K562 (cell line): ENCODE results near the gene PTPN18. TPM values are rescaled to one million over a fixed set of nuclear protein-coding genes. Genes with fewer than 3 reads are reported as not detected.

Experiments used
- ARID1B ChIP-seq: fragments of 450-650 bp; IDR thresholded peaks from 2 replicates; pipeline ENCODE4 v1.6.1; 2016; ENCODE audit warnings: antibody characterized with exemption, mild to moderate bottlenecking, inconsistent platforms
- CREB3 ChIP-seq: fragments of 450-650 bp; conservative IDR thresholded peaks from 2 replicates; pipeline ENCODE4 v1.6.1; 2016; ENCODE audit warnings: missing genetic modification characterization, low read depth, mild to moderate bottlenecking, missing compliant biosample characterization, moderate library complexity
- CREBBP ChIP-seq: IDR thresholded peaks from one replicate; pipeline ENCODE4 v1.6.1; 2012; ENCODE audit warnings: low read depth, mild to moderate bottlenecking, control low read depth, inconsistent platforms, low read length
- FOXM1 ChIP-seq, 2 experiments: fragments of 450-650 bp in 1 of 2; sonication (generic) in 1 of 2; formaldehyde crosslinking in 1 of 2; IDR thresholded peaks; 2 replicates each; pipeline versions ENCODE4 v1.6.1 to v1.9.0; 2017 to 2022; ENCODE audit warnings: low read depth in 2 of 2, mild to moderate bottlenecking in 2 of 2, missing genetic modification reagents in 1 of 2, moderate library complexity in 1 of 2
- GABPA ChIP-seq: fragments of 200-800 bp; sonication (Bioruptor generic); conservative IDR thresholded peaks from 2 replicates; pipeline ENCODE4 v1.6.1; 2016; ENCODE audit warnings: low read depth, missing genetic modification characterization, missing compliant biosample characterization
- GTF2F1 ChIP-seq: IDR thresholded peaks from 2 replicates; pipeline ENCODE4 v1.6.1; 2011; ENCODE audit warnings: low read depth, low read length, improper control_type of control experiment
- ILF3 ChIP-seq: fragments of 450-650 bp; IDR thresholded peaks from 2 replicates; pipeline ENCODE4 v1.6.1; 2018; ENCODE audit warnings: antibody characterized with exemption, mild to moderate bottlenecking, moderate library complexity, borderline replicate concordance
- JUN ChIP-seq, 2 experiments: sonication (generic) in 1 of 2; formaldehyde crosslinking in 1 of 2; IDR thresholded peaks; 2 replicates each; pipeline versions ENCODE4 v1.6.1 to v1.8.0; 2012 to 2022; ENCODE audit warnings: borderline replicate concordance in 2 of 2, mild to moderate bottlenecking in 2 of 2, improper control_type of control experiment in 1 of 2, low read depth in 1 of 2, low read length in 1 of 2, missing genetic modification reagents in 1 of 2
- NFATC3 ChIP-seq: fragments of 450-650 bp; IDR thresholded peaks from 2 replicates; pipeline ENCODE4 v1.6.1; 2017; ENCODE audit warnings: mild to moderate bottlenecking
- PREB ChIP-seq: sonication (generic); formaldehyde crosslinking; IDR thresholded peaks from 2 replicates; pipeline ENCODE4 v1.8.1; 2023; ENCODE audit warnings: mild to moderate bottlenecking, missing genetic modification reagents
- PTTG1 ChIP-seq: fragments of 450-650 bp; IDR thresholded peaks from 2 replicates; pipeline ENCODE4 v1.6.1; 2016; ENCODE audit warnings: low read depth, mild to moderate bottlenecking, missing genetic modification characterization, missing compliant biosample characterization
- RBM22 ChIP-seq: fragments of 200-400 bp; formaldehyde crosslinking; IDR thresholded peaks from 2 replicates; pipeline ENCODE4 v1.6.1; 2018; ENCODE audit warnings: low read length, low read depth; ENCODE audit not compliant: poor library complexity, severe bottlenecking
- SMAD3 ChIP-seq: fragments of 450-650 bp; formaldehyde crosslinking; conservative IDR thresholded peaks from 2 replicates; pipeline ENCODE4 v1.4.0; 2020; ENCODE audit warnings: mild to moderate bottlenecking
- ZBTB43 ChIP-seq: sonication (generic); formaldehyde crosslinking; IDR thresholded peaks from 2 replicates; pipeline ENCODE4 v1.8.0; 2023; ENCODE audit warnings: mild to moderate bottlenecking, missing genetic modification reagents
- ZMIZ1 ChIP-seq, 2 experiments: fragments of 150-350 bp in 1 of 2; IDR thresholded peaks; 2 replicates each; pipeline ENCODE4 v1.6.1; 2012 to 2016; ENCODE audit warnings: low read depth in 2 of 2, low read length in 2 of 2, mild to moderate bottlenecking in 1 of 2, moderate library complexity in 1 of 2
- polyA plus RNA-seq, 8 experiments: library from polyadenylated mRNA; depleted of rRNA in 4 of 8; stranded (reverse) in 5 of 8; unstranded in 3 of 8; fragments of >200 nt; fragmentation: Nextera tagmentation in 2 of 8; fragmentation: Illumina TruSeq in 1 of 8; extraction: Ambion mirVana in 2 of 8; extraction: Trizol in 1 of 8; gene quantifications; 2 replicates each; pipeline versions ENCODE4 v1.2.1 to v1.2.3, GENCODE V29; 2011 to 2014; ENCODE audit warnings: inconsistent platforms in 1 of 8, missing spikeins in 1 of 8
- total RNA-seq, 7 experiments: library from RNA; depleted of rRNA in 6 of 7; stranded (reverse); fragments of >200 nt in 6 of 7; fragmentation: Illumina TruSeq in 2 of 7; extraction: Trizol in 2 of 7; gene quantifications; 2 replicates each; pipeline versions ENCODE4 v1.2.1 to v1.2.3, GENCODE V29; 2011 to 2021; ENCODE audit warnings: low replicate concordance in 1 of 7
- TF ChIP-seq, protein P1 (sequence below): fragments of 450-650 bp; IDR thresholded peaks from 2 replicates; pipeline ENCODE4 v1.6.1; 2017; ENCODE audit warnings: antibody characterized with exemption

PTPN18 gene
- total and polyA plus RNA-seq, 9 of the 15 experiments (the other 6 are each of a cell fraction or from before 2014, with no cell fraction given), result 11.6 to 90.7 (median 49.6) TPM

DNA sequence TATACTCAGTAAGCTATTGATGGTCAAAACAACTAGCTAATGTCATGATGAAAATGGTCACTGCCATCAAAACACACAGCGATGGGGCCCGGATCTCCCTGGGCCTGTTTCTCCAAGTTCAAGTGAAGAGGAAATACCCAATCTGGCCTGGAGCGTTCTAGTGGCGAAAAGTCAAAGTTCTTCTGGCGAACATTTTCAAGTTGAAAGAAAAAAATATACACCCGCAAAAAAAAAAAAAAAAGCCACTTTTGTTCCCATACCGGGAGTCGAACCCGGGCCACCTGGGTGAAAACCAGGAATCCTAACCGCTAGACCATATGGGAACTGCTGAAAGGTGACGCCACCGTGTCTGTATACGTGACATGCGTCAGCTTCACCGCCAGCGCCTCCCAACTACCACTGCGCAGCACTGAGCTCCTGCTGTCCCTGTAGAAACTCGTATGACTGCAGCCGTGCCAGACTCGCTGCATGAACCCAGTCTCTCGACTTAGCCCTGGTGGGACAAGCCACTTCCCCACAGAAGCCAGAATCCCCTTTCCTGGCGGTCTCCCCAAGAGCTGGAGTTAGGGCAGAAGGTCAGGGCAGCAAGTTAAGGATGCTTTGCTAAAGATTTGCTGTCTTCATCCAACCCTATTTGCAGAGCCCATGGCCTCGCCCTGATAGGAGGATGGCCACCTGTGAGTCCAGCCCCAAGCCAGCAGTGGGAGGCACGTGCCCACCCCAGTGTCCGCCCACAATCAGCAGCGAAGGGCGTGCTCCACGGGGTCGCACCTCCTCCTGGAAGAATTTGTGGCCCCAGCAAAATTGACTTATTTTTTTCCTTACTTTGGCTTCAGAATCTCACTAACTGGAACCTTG is 18.8 kb upstream of the PTPN18 start (continued):
- no peak for TF ChIP-seq CREB3 (tag)
- TF ChIP-seq PTTG1 (tag), result no peak
- no peak for TF ChIP-seq ZMIZ1 (IDR thresholded peaks at IDR 0.05; ENCODE audit: low read depth in 2 of 2, low read length in 2 of 2)
- TF ChIP-seq GABPA (tag), result no peak
- TF ChIP-seq NFATC3, result no peak
- TF ChIP-seq ILF3, result no peak
- no peak for TF ChIP-seq SMAD3
- peak; percentile 69 for TF ChIP-seq RBM22
- TF ChIP-seq, protein P1, sequence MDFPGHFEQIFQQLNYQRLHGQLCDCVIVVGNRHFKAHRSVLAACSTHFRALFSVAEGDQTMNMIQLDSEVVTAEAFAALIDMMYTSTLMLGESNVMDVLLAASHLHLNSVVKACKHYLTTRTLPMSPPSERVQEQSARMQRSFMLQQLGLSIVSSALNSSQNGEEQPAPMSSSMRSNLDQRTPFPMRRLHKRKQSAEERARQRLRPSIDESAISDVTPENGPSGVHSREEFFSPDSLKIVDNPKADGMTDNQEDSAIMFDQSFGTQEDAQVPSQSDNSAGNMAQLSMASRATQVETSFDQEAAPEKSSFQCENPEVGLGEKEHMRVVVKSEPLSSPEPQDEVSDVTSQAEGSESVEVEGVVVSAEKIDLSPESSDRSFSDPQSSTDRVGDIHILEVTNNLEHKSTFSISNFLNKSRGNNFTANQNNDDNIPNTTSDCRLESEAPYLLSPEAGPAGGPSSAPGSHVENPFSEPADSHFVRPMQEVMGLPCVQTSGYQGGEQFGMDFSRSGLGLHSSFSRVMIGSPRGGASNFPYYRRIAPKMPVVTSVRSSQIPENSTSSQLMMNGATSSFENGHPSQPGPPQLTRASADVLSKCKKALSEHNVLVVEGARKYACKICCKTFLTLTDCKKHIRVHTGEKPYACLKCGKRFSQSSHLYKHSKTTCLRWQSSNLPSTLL, result peak; percentile 86
- no peak for TF ChIP-seq GTF2F1
- no peak for TF ChIP-seq ZBTB43 (CRISPR knock-in tag)
- no peak; the same call in 1 of the 2 replicates for TF ChIP-seq JUN (IDR thresholded peaks at IDR 0.05; ENCODE audit: borderline replicate concordance, low read depth, low read length)
- peak; percentile 86; the same call in 1 of the 2 replicates for TF ChIP-seq JUN (CRISPR knock-in tag; IDR thresholded peaks at IDR 0.05; ENCODE audit: borderline replicate concordance)
- no peak for TF ChIP-seq FOXM1 (IDR thresholded peaks at IDR 0.05; ENCODE audit: low read depth)
- no peak for TF ChIP-seq FOXM1 (CRISPR knock-in tag; IDR thresholded peaks at IDR 0.05; ENCODE audit: low read depth)
- TF ChIP-seq PREB (CRISPR knock-in tag), result no peak
- 0 out of 2 replicates have a peak, but pooled peaks have one; percentile 9 for TF ChIP-seq ARID1B
- TF ChIP-seq CREBBP, result no peak
